Activated CD4-positive, alpha-beta T cell treated with anti-CD3 and anti-CD28 coated beads, Interleukin-2, amount 10 ng/mL, durations not matched to agents 7 days and 5 days (primary cell): ENCODE measurements around the gene RTN4RL1. TPM values are rescaled to one million over a fixed set of nuclear protein-coding genes. Genes with fewer than 3 reads are reported as not detected.

Experiments
- CTCF ChIA-PET: fragments of 350-600 bp; sonication (Branson Sonifier 250); formaldehyde crosslinking; loops from one replicate; lab custom pipeline; 2021; ENCODE audit warnings: antibody characterized with exemption; lab: Charles Lee
- POLR2A ChIA-PET: fragments of 350-600 bp; sonication (Branson Sonifier 250); formaldehyde crosslinking; loops from one replicate; lab custom pipeline; 2021; ENCODE audit warnings: antibody characterized with exemption; lab: Charles Lee
- DNase-seq: peaks from one replicate; pipeline ENCODE4 v3.0.0-alpha.2; 2020
- H3K27ac Mint-ChIP-seq: one replicate; pipeline ENCODE4 v1.8.0; 2021; ENCODE audit warnings: mild to moderate bottlenecking, moderate library complexity, mixed read lengths
- H3K27me3 Mint-ChIP-seq: one replicate; pipeline ENCODE4 v1.8.0; 2021; ENCODE audit warnings: mixed read lengths
- H3K36me3 Mint-ChIP-seq: one replicate; pipeline ENCODE4 v1.8.0; 2021; ENCODE audit warnings: low read depth, mixed read lengths
- H3K4me1 Mint-ChIP-seq: one replicate; pipeline ENCODE4 v1.8.0; 2021; ENCODE audit warnings: mixed read lengths
- H3K4me3 Mint-ChIP-seq: one replicate; pipeline ENCODE4 v1.8.0; 2021; ENCODE audit warnings: mild to moderate bottlenecking, moderate library complexity, mixed read lengths
- H3K9me3 Mint-ChIP-seq: one replicate; pipeline ENCODE4 v1.8.0; 2021; ENCODE audit warnings: mixed read lengths
- total RNA-seq, 2 experiments: library from RNA; stranded (reverse); gene quantifications; one replicate each; pipeline ENCODE4 v1.2.3, GENCODE V29; 2021

Gene RTN4RL1
- total RNA-seq, 2 experiments from 2014 or later: 0.19 to 0.20 TPM

- CTCF ChIA-PET: interaction anchor here (0.9 to 2.7 kb wide), 3 partner anchors 11 to 230 kb away, joined by 3 to 17 read pairs (median 3); no protein-coding TSS in a partner anchor
- POLR2A ChIA-PET: interaction anchor here (0.6 kb wide), 1 partner anchor 193 kb away, joined by 4 read pairs; no protein-coding TSS in a partner anchor
- H3K4me1 Mint-ChIP-seq: peaks cover 26% of the 10 kb centered on the region
- H3K27me3 Mint-ChIP-seq: peaks cover 17% of the 10 kb centered on the region
- H3K4me3 Mint-ChIP-seq: peak overlapping the region; percentile 53
- no peak for DNase-seq
- H3K9me3 Mint-ChIP-seq: no peaks in the 10 kb centered on the region
- no peak overlapping the region for H3K27ac Mint-ChIP-seq
- H3K36me3 Mint-ChIP-seq: no peaks in the 10 kb centered on the region
Observed at GRCh38 chr17:2051061-2051932, 26.2 kb upstream of the RTN4RL1 start.

DNA sequence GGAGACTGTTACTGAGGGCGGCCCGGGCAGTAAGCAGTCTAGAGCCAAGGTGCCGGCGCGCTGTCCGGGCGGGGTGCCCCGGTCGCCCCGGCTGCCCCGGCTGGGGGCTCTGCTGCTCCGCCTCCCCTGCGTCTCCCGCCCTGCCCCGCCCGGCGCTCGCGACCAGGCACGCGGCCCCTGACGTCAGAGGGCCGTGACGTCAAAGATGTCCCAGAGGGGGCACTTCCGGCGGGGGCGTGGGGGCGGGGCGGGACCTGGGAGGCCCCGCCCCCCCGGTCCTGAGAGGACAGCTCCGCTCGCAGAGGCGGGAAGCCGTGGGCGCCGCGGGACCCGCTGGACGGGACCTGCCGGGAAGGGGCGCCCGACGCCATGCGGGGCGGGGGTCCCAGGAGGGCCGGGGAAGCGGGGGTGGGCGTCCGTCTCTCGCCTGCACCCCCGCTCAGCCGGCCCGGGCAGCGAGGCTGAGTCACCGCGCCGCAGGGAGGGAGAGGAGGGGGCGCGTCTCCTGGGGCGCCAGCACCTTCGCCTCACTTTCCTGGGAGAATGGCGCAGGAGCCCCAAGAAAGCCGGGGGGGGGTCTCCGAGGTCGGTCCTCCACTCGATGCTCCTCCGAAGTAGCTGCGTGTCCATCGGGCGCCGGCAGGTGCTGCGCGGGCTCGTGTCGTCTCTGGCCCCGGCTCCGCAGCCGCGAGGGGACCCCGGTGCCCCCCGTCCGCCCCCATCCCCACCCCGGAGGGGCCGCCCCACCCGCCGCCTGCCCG is 25.3 kb upstream of the RTN4RL1 start:
- ChIA-PET CTCF (interaction anchor here (0.9 to 2.7 kb wide), 3 partner anchors 61 to 231 kb away, joined by 3 to 17 read pairs (median 3); no protein-coding TSS in a partner anchor), POLR2A (interaction anchor here (0.6 kb wide), 2 partner anchors 102 to 194 kb away, joined by 3 to 4 read pairs; no protein-coding TSS in a partner anchor)
- Mint-ChIP-seq H3K36me3 (no peaks in the 10 kb centered on the region), H3K27ac (no peak overlapping the region), H3K4me3 (no peak overlapping the region), H3K9me3 (no peaks in the 10 kb centered on the region), H3K4me1 (peaks cover 26% of the 10 kb centered on the region), H3K27me3 (peaks cover 17% of the 10 kb centered on the region)
- peak; percentile 69 for DNase-seq

DNA sequence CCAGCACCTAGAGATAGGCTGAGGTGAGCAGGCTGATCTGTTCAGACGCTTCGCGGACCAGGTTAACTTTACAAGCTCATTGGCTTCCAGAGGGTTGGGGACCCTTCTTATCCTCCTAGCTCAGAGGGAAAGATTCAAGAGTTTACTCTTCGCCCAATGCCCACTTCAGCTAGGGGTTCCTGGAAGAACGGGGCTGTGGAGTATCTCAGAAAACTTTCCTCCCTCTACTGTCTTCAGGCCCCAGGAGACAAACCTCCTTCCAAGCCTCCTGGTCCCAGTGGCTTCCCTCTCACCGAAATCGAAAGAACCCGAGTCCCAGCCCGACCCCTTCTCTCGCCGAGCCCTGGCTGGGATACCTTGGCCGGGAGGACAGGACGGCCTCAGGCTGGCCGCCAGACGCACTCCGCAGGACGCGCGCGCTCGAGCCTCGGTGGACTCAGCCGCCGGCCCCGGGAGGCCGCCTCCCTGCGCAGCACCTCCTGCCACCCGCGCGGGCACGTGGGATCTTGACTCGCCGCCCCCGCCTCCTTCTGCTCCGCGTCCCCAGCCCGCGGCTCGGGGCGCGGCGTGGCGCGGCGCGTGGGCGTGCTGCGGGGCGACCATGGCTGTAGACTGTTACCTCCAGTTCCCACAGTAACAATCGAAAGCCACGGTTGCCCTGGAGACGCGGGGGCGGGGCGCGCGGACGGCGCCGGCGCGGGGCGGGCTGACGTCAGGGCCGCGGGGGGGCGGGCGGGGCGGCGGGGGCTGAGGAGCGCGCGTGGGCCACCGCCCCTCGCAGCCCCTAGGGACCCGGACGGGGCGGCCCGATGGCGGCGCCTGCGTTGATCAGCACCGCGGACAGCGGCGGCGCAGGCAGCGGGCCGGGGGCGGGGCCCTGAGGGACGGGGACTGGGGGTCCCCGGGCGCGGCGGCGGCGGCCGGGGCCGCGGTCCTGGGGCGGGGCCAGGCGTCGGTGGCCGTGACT is 24.5 kb upstream of the RTN4RL1 start:
- Mint-ChIP-seq H3K9me3 (no peaks in the 10 kb centered on the region), H3K27ac (peak overlapping the region; percentile 46), H3K4me1 (peaks cover 27% of the 10 kb centered on the region), H3K27me3 (peaks cover 17% of the 10 kb centered on the region), H3K4me3 (peak overlapping the region; percentile 69), H3K36me3 (peaks cover 3% of the 10 kb centered on the region)
- POLR2A ChIA-PET: interaction anchor here (0.6 kb wide), 1 partner anchor 101 kb away, joined by 3 read pairs; no protein-coding TSS in a partner anchor
- peak; percentile 88 for DNase-seq
- CTCF ChIA-PET: interaction anchor here (0.6 to 2.7 kb wide), 4 partner anchors 9 to 234 kb away, joined by 3 to 17 read pairs (median 3); no protein-coding TSS in a partner anchor

- Mint-ChIP-seq H3K9me3 (no peaks in the 10 kb centered on the region), H3K4me3 (peak overlapping the region; percentile 69), H3K27me3 (peaks cover 17% of the 10 kb centered on the region), H3K36me3 (peaks cover 5% of the 10 kb centered on the region), H3K4me1 (peaks cover 25% of the 10 kb centered on the region), H3K27ac (no peak overlapping the region)
- POLR2A ChIA-PET: no interaction called here
- no peak for DNase-seq
- CTCF ChIA-PET: interaction anchor here (0.6 to 1.5 kb wide), 5 partner anchors 10 to 234 kb away, joined by 3 to 4 read pairs (median 3); no protein-coding TSS in a partner anchor
Observed at GRCh38 chr17:2048805-2049204, 23.7 kb upstream of the RTN4RL1 start.

DNA sequence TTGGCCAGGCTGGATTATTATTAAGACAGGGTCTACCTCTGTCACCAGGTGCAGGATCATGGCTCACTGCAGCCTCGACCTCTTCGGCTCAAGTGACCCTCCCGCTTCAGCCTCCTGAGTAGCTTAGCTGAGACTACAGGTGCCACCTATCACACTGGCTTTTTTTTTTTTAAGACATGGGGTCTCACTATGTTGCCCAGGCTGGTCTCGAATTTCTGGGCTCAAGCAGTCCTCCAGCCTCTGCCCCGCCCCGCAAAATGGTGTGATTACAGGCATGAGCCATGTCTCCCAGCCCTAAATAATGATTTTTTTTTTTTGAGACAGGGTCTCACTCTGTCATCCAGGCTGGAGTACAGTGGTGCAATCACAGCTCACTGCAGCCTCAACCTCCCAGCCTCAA is 22.5 kb upstream of the RTN4RL1 start:
- Mint-ChIP-seq H3K9me3 (no peaks in the 10 kb centered on the region), H3K36me3 (peaks cover 16% of the 10 kb centered on the region), H3K27me3 (peaks cover 13% of the 10 kb centered on the region), H3K4me3 (no peak overlapping the region), H3K27ac (no peak overlapping the region), H3K4me1 (peaks cover 27% of the 10 kb centered on the region)
- CTCF ChIA-PET: interaction anchor here (1.0 to 1.5 kb wide), 2 partner anchors 9 to 12 kb away, joined by 3 to 4 read pairs; no protein-coding TSS in a partner anchor
- DNase-seq: no peak
- POLR2A ChIA-PET: no interaction called here

- no peak overlapping the region for H3K27ac Mint-ChIP-seq
- DNase-seq: no peak
- CTCF ChIA-PET: interaction anchor here (0.6 to 1.2 kb wide), 4 partner anchors 10 to 19 kb away, joined by 3 to 5 read pairs (median 3); partner anchors contain the start of genes HIC1 and RTN4RL1
- H3K27me3 Mint-ChIP-seq: peaks cover 3% of the 10 kb centered on the region
- POLR2A ChIA-PET: no interaction called here
- H3K36me3 Mint-ChIP-seq: peaks cover 22% of the 10 kb centered on the region
- H3K4me1 Mint-ChIP-seq: peaks cover 34% of the 10 kb centered on the region
- H3K9me3 Mint-ChIP-seq: no peaks in the 10 kb centered on the region
- H3K4me3 Mint-ChIP-seq: no peak overlapping the region
Observed at GRCh38 chr17:2044263-2044894, 19.2 kb upstream of the RTN4RL1 start.

- Mint-ChIP-seq H3K4me1 (peaks cover 30% of the 10 kb centered on the region), H3K9me3 (no peaks in the 10 kb centered on the region), H3K4me3 (peak overlapping the region; percentile 93), H3K36me3 (peaks cover 22% of the 10 kb centered on the region), H3K27me3 (peaks cover 3% of the 10 kb centered on the region), H3K27ac (peak overlapping the region; percentile 74)
- CTCF ChIA-PET: interaction anchor here (0.7 to 1.2 kb wide), 4 partner anchors 11 to 375 kb away, joined by 3 to 7 read pairs (median 4); partner anchors contain the start of gene HIC1
- no peak for DNase-seq
- POLR2A ChIA-PET: no interaction called here
Observed at GRCh38 chr17:2043785-2044184, 18.7 kb upstream of the RTN4RL1 start.

DNA sequence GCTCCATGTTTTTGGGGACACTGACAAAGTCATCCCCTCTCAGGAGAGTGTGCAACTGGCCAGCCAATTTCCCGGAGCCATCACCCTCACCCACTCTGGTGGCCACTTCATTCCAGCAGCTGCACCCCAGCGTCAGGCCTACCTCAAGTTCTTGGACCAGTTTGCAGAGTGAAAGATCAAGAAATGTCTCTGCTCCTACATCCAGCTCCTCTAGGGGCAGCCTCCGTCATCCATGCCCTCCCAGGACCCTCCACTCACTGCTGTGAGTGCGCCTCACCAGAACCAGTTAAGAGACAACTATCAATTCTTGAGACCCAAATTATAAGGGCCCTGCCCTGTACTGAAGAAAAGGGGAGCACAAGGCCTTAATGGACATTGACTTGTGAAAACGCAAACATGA is 17.8 kb upstream of the RTN4RL1 start:
- CTCF ChIA-PET: interaction anchor here (2.0 to 2.2 kb wide), 2 partner anchors 12 to 15 kb away, joined by 6 to 7 read pairs; no protein-coding TSS in a partner anchor
- H3K36me3 Mint-ChIP-seq: peaks cover 22% of the 10 kb centered on the region
- DNase-seq: no peak
- peak overlapping the region; percentile 93 for H3K4me3 Mint-ChIP-seq
- H3K4me1 Mint-ChIP-seq: peaks cover 26% of the 10 kb centered on the region
- H3K9me3 Mint-ChIP-seq: no peaks in the 10 kb centered on the region
- POLR2A ChIA-PET: no interaction called here
- H3K27ac Mint-ChIP-seq: peak overlapping the region; percentile 94
- H3K27me3 Mint-ChIP-seq: no peaks in the 10 kb centered on the region

DNA sequence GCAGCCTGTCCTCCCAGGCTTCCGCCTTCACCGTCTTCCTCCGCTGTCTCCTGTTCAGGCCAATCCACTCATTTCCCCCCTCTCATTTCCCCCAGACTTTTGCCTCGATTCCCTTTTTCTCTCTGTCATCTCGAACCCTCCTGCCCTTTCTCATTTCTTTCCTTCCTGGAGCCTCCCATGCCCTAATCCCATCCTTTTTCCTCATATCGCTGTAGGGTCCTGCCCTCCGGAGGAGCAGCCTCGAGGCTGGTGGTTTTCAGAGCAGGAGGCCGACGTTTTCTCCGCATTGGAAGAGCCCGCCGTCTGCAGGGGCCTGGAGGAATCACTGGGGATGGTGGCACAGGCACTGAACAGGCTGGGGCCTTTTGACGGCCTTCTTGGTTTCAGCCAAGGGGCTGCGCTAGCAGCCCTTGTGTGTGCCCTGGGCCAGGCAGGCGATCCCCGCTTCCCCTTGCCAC is 17.3 kb upstream of the RTN4RL1 start:
- no peak for DNase-seq
- Mint-ChIP-seq H3K36me3 (peaks cover 22% of the 10 kb centered on the region), H3K27ac (peak overlapping the region; percentile 94), H3K27me3 (no peaks in the 10 kb centered on the region), H3K4me1 (peaks cover 26% of the 10 kb centered on the region), H3K9me3 (no peaks in the 10 kb centered on the region), H3K4me3 (peak overlapping the region; percentile 93)
- ChIA-PET POLR2A (no interaction called here), CTCF (interaction anchor here (2.0 to 2.2 kb wide), 2 partner anchors 11 to 16 kb away, joined by 6 to 7 read pairs; no protein-coding TSS in a partner anchor)

- peak within 1 kb of the TSS; percentile 94 for H3K27ac Mint-ChIP-seq
- H3K4me1 Mint-ChIP-seq: peaks cover 26% of the 10 kb centered on the region
- no peaks in the 10 kb centered on the region for H3K9me3 Mint-ChIP-seq
- POLR2A ChIA-PET: no interaction called here
- H3K27me3 Mint-ChIP-seq: no peaks in the 10 kb centered on the region
- H3K36me3 Mint-ChIP-seq: peaks cover 22% of the 10 kb centered on the region
- CTCF ChIA-PET: interaction anchor here (1.2 to 2.2 kb wide), 4 partner anchors 10 to 149 kb away, joined by 3 to 7 read pairs (median 4); no protein-coding TSS in a partner anchor
- H3K4me3 Mint-ChIP-seq: peak within 1 kb of the TSS; percentile 93
- peak; percentile 98 for DNase-seq
Observed at GRCh38 chr17:2041561-2042389, 16.6 kb upstream of the RTN4RL1 start, which contains the start of gene OVCA2. TSS of gene OVCA2 (plus strand) at chr17:2042022. CDS start at chr17:2042048, 26 bp downstream.
